Stimulated activated CD8-positive, alpha-beta memory T cell treated with anti-CD3 and anti-CD28 coated beads, Interleukin-2, amount 100 ng/mL, for 48 hours (primary cell): ENCODE measurements around the gene POLR3B.
"Not testable (repeated sequence)": the region's sequence is repeated elsewhere in the genome, so short reads cannot be mapped to it uniquely, and the experiment has no call there.

Experiments
- DNase-seq, 2 donors: peaks; one replicate each; pipeline ENCODE4 v3.0.0-alpha.2; 2020; ENCODE audit warnings: low read depth in 2 of 2

POLR3B gene

GRCh38 chr12:106459534-106459933, 102.0 kb downstream of the POLR3B start:
- no peak for DNase-seq

- DNase-seq: no peak
These were observed 104.2 kb downstream of the POLR3B start for GRCh38 chr12:106461730-106462129.

GRCh38 chr12:106465605-106466004, 108.1 kb downstream of the POLR3B start:
- not testable (repeated sequence) for DNase-seq

- DNase-seq: not testable (repeated sequence)
These were observed 118.1 kb downstream of the POLR3B start for GRCh38 chr12:106475662-106476061.

GRCh38 chr12:106477627-106478026, 120.1 kb downstream of the POLR3B start:
- DNase-seq: not testable (repeated sequence)

GRCh38 chr12:106480251-106480650, 122.7 kb downstream of the POLR3B start:
- no peak for DNase-seq

GRCh38 chr12:106481246-106481645, 123.7 kb downstream of the POLR3B start:
- no peak for DNase-seq

- DNase-seq: no peak
These were observed 130.1 kb downstream of the POLR3B start for GRCh38 chr12:106487664-106488063.

- DNase-seq: no peak
These were observed 131.3 kb downstream of the POLR3B start for GRCh38 chr12:106488884-106489283.

GRCh38 chr12:106490264-106490663, 132.7 kb downstream of the POLR3B start:
- DNase-seq: no peak

- no peak for DNase-seq
These were observed 135.3 kb downstream of the POLR3B start for GRCh38 chr12:106492857-106493256.

- DNase-seq: no peak
These were observed 136.0 kb downstream of the POLR3B start for GRCh38 chr12:106493531-106493930.

- DNase-seq: no peak
These were observed 137.9 kb downstream of the POLR3B start for GRCh38 chr12:106495354-106495965.

GRCh38 chr12:106498056-106498455, 140.5 kb downstream of the POLR3B start:
- no peak for DNase-seq

GRCh38 chr12:106499628-106500027, 142.1 kb downstream of the POLR3B start:
- no peak for DNase-seq

GRCh38 chr12:106506691-106507090, 149.1 kb downstream of the POLR3B start:
- no peak for DNase-seq

- no peak for DNase-seq
These were observed 151.4 kb downstream of the POLR3B start for GRCh38 chr12:106508966-106509365.

- DNase-seq: no peak
These were observed 153.8 kb downstream of the POLR3B start for GRCh38 chr12:106511365-106511764.

GRCh38 chr12:106517314-106517713, 159.8 kb downstream of the POLR3B start:
- DNase-seq: no peak

- no peak for DNase-seq
These were observed 162.1 kb downstream of the POLR3B start for GRCh38 chr12:106519607-106520021.

GRCh38 chr12:106521901-106522300, 164.4 kb downstream of the POLR3B start:
- DNase-seq: no peak

GRCh38 chr12:106522708-106523107, 165.2 kb downstream of the POLR3B start:
- no peak for DNase-seq

GRCh38 chr12:106527356-106527755, 169.8 kb downstream of the POLR3B start:
- DNase-seq: no peak

GRCh38 chr12:106541201-106541600, 183.7 kb downstream of the POLR3B start:
- no peak for DNase-seq
